Measurements from ENCODE around the gene MMP2.

MMP2 gene

GRCh38 chr16:55466209-55466608 lies 12.8 kb upstream of the MMP2 start:
- Histone ChIP-seq H3K9ac (ENCODE audit: low read length) (no peak overlapping the region), H2AFZ (ENCODE audit: low read depth, low read length, severe bottlenecking) (no peak overlapping the region), H3K4me2 (ENCODE audit: low read depth, low read length, poor library complexity, severe bottlenecking) (no peak overlapping the region), H3K79me2 (ENCODE audit: insufficient read depth, low read length) (no peaks in the 10 kb centered on the region), H3F3A (ENCODE audit: insufficient read depth) (no peaks in the 10 kb centered on the region), H3K9me3 (ENCODE audit: insufficient read depth, low read length) (no peaks in the 10 kb centered on the region), H3K27me3 (ENCODE audit: low read length) (no peaks in the 10 kb centered on the region), H3K4me3 (ENCODE audit: insufficient read depth, low read length, poor library complexity, severe bottlenecking) (no peak overlapping the region), H3K36me3 (ENCODE audit: low read length) (no peaks in the 10 kb centered on the region), H3K9me2 (replicated peaks; ENCODE audit: insufficient read depth, low read length) (no peaks in the 10 kb centered on the region), H4K20me1 (ENCODE audit: low read depth, low read length) (no peaks in the 10 kb centered on the region), H3K27ac (ENCODE audit: low read depth, low read length) (no peak overlapping the region)
- no peak for TF ChIP-seq CTCF (IDR thresholded peaks at IDR 0.05; ENCODE audit: insufficient read depth, low read length, poor library complexity, severe bottlenecking)
- TF ChIP-seq EZH2phosphoT487 (conservative IDR thresholded peaks at IDR 0.05; ENCODE audit: low read length), result no peak

GRCh38 chr16:55467898-55468297 lies 11.1 kb upstream of the MMP2 start:
- Histone ChIP-seq H3K4me2 (ENCODE audit: low read depth, low read length, poor library complexity, severe bottlenecking) (no peak overlapping the region), H3K9me2 (replicated peaks; ENCODE audit: insufficient read depth, low read length) (no peaks in the 10 kb centered on the region), H3K4me3 (ENCODE audit: insufficient read depth, low read length, poor library complexity, severe bottlenecking) (no peak overlapping the region), H3K9me3 (ENCODE audit: insufficient read depth, low read length) (no peaks in the 10 kb centered on the region), H3K9ac (ENCODE audit: low read length) (no peak overlapping the region), H3K79me2 (ENCODE audit: insufficient read depth, low read length) (no peaks in the 10 kb centered on the region), H2AFZ (ENCODE audit: low read depth, low read length, severe bottlenecking) (no peak overlapping the region), H3K27ac (ENCODE audit: low read depth, low read length) (no peak overlapping the region), H3K36me3 (ENCODE audit: low read length) (no peaks in the 10 kb centered on the region), H3K27me3 (ENCODE audit: low read length) (no peaks in the 10 kb centered on the region), H3F3A (ENCODE audit: insufficient read depth) (no peaks in the 10 kb centered on the region), H4K20me1 (ENCODE audit: low read depth, low read length) (no peaks in the 10 kb centered on the region)
- TF ChIP-seq CTCF (IDR thresholded peaks at IDR 0.05; ENCODE audit: insufficient read depth, low read length, poor library complexity, severe bottlenecking) (no peak), EZH2phosphoT487 (conservative IDR thresholded peaks at IDR 0.05; ENCODE audit: low read length) (no peak)

- Histone ChIP-seq H3K9me2 (replicated peaks; ENCODE audit: insufficient read depth, low read length) (no peaks in the 10 kb centered on the region), H3K27me3 (ENCODE audit: low read length) (no peaks in the 10 kb centered on the region), H3K9me3 (ENCODE audit: insufficient read depth, low read length) (no peaks in the 10 kb centered on the region), H3K79me2 (ENCODE audit: insufficient read depth, low read length) (no peaks in the 10 kb centered on the region), H3F3A (ENCODE audit: insufficient read depth) (no peaks in the 10 kb centered on the region), H2AFZ (ENCODE audit: low read depth, low read length, severe bottlenecking) (no peak overlapping the region), H3K9ac (ENCODE audit: low read length) (no peak overlapping the region), H3K4me3 (ENCODE audit: insufficient read depth, low read length, poor library complexity, severe bottlenecking) (no peak overlapping the region), H4K20me1 (ENCODE audit: low read depth, low read length) (no peaks in the 10 kb centered on the region), H3K36me3 (ENCODE audit: low read length) (no peaks in the 10 kb centered on the region), H3K4me2 (ENCODE audit: low read depth, low read length, poor library complexity, severe bottlenecking) (no peak overlapping the region), H3K27ac (ENCODE audit: low read depth, low read length) (no peak overlapping the region)
- TF ChIP-seq EZH2phosphoT487 (conservative IDR thresholded peaks at IDR 0.05; ENCODE audit: low read length), result no peak
- TF ChIP-seq CTCF (IDR thresholded peaks at IDR 0.05; ENCODE audit: insufficient read depth, low read length, poor library complexity, severe bottlenecking), result no peak
These were observed 10.5 kb upstream of the MMP2 start for GRCh38 chr16:55468352-55468990.
